Diencephalon (tissue), 1 donor: ENCODE measurements around the gene KHDC4. TPM values are rescaled to one million over a fixed set of nuclear protein-coding genes. Genes with fewer than 3 reads are reported as not detected.

Source experiments
- small RNA-seq: library from RNA; depleted of rRNA; stranded (forward); fragments of <200 nt; gene quantifications from one replicate; pipeline ENCODE3, GENCODE V24; 2014
- total RNA-seq: library from RNA; depleted of rRNA; stranded (reverse); fragments of >200 nt; gene quantifications from one replicate; pipeline ENCODE4 v1.2.3, GENCODE V29; 2014

The KHDC4 gene
- 33.4 TPM for total RNA-seq

GRCh38 chr1:155934097-155934935, at the start of gene KHDC4:
Gene KHDC4 (minus strand): TSS chr1:155934413. CDS start chr1:155934373, 40 bp downstream.

GRCh38 chr1:155978325-155978972, 44.2 kb upstream of the KHDC4 start, which contains the start of gene ARHGEF2:
Gene ARHGEF2 (minus strand): TSS chr1:155978547. CDS start chr1:155978427, 120 bp downstream.

GRCh38 chr1:155940993-155941844, 7.0 kb upstream of the KHDC4 start, which contains the start of gene RXFP4:
Gene RXFP4 (plus strand): TSS chr1:155941638. CDS start chr1:155941710, 72 bp downstream.

GRCh38 chr1:155911156-155912055, 22.8 kb downstream of the KHDC4 start, which contains the start of gene RIT1:
Gene RIT1 (minus strand): TSS chr1:155911349. CDS start chr1:155910761, 588 bp downstream.

Small RNA genes lying within 50 kb of the gene (small RNA-seq; reads per million reads assigned to genes)
- gene MIR6738 (0.13 reads per million), gene RF00015 (not detected), gene SCARNA4 (not detected), gene SNORA80E (35.2 reads per million, percentile 96 among the genes with 10 or more reads in this experiment)

Other genes starting within 250 kb of the KHDC4 start
- 496 TPM for gene YY1AP1, start 245.6 kb downstream of the KHDC4 start, total RNA-seq
- 58.8 TPM for gene DAP3, start 245.3 kb downstream of the KHDC4 start, total RNA-seq
- 47.7 TPM for gene GON4L, start 77.2 kb downstream of the KHDC4 start, total RNA-seq
- gene SYT11, start 74.8 kb downstream of the KHDC4 start, total RNA-seq: 260 TPM
- gene RIT1, start 23.1 kb downstream of the KHDC4 start, total RNA-seq: 37.4 TPM
- not detected for gene RXFP4, start 7.2 kb upstream of the KHDC4 start, total RNA-seq
- gene ARHGEF2, start 44.1 kb upstream of the KHDC4 start, total RNA-seq: 71.5 TPM
- gene SSR2, start 86.5 kb upstream of the KHDC4 start, total RNA-seq: 137 TPM
- gene UBQLN4, start 119.4 kb upstream of the KHDC4 start, total RNA-seq: 30.9 TPM
- 55.8 TPM for gene LAMTOR2, start 120.4 kb upstream of the KHDC4 start, total RNA-seq
- not detected for gene RAB25, start 126.7 kb upstream of the KHDC4 start, total RNA-seq
- gene MEX3A, start 148.1 kb upstream of the KHDC4 start, total RNA-seq: 33.4 TPM
- 29.5 TPM for gene LMNA, start 180.3 kb upstream of the KHDC4 start, total RNA-seq
- gene SEMA4A, start 219.2 kb upstream of the KHDC4 start, total RNA-seq: 23.3 TPM